Astrocyte of the hippocampus (primary cell): Measurements from ENCODE around the gene JOSD1.

ENCODE experiments used
- DNase-seq: peaks from one replicate; pipeline ENCODE4 v3.0.0; 2011; ENCODE audit warnings: low read depth, low spot score

JOSD1 gene

DNA sequence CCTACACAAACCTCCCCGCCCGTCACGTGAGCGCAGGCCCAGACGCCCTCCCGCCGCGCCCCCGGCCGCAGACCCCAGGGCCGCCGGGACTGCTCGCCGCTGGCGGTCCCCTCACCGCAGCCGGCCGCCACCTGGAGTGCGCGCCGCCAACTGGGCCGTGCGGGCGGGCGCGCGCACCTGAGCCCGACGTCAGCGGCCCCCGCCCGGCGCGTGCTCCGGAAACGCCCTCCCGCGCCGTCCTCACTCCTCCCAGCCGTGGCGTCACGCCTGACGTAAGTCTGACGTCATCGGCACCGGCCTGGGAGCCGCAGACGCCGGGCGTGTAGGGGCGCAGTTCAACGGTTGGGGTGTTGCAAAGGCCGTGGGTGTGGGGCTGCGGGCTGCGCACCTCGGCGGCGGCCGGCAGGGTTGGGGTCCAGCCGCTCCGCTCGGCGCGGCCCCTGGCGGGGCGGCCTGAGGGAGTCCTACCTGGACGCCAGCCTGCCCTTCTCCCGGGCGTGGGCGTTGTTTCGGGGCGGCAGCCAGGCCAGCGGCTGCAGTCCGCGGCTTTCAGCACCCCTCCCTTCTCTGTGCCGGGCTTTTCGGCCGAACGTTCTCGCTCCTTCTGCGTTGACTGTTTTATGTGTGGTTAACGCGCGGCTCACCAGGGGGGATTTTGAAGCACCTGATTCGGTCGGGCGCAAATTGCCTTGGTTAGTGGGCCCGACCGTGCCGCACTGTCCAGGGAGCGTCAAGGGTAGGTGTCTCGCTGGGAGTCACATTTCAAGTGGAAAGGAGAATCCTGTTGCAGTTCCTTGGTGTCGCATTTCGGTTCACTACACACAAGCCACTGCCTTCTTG lies at the start of gene JOSD1:
JOSD1 (minus strand) TSS at position 155 of the 840 bp plus-strand sequence. CDS start 956 bp downstream, outside the sequence.
- peak; percentile 99 for DNase-seq

- DNase-seq: no peak
These were observed 49.4 kb upstream of the JOSD1 start for GRCh38 chr22:38750104-38750503.

DNA sequence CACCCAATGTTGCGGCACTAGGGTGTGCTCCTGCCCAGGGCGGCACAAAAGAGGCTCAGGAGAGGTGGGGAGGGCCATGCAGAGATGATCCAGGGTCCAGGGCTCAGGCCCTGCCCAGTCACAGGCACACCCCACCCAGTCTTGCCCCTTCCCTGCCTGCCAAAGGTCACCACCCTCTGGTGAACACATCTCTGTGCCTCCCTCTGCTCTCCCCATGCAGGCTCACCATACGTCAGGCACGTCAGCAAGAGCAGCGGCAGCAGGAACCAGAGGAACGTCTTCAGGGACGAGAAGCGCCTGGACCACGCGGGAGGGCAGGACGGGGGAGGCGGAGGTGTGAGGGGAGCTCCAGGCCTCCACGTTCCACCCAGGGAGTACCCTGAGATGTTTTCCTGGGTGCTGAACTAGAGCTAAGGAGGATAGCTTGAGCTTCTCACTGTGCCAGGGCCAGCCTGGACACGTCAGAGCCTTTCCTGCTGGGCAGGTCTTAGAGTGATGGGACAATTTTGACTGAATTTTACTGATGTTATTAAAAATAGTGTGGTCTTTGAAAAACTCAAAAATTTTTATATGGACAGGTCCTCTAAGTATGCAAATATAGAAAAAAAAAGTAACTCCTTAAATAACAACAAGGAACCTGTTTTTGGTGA lies 47.9 kb upstream of the JOSD1 start:
- no peak for DNase-seq

DNA sequence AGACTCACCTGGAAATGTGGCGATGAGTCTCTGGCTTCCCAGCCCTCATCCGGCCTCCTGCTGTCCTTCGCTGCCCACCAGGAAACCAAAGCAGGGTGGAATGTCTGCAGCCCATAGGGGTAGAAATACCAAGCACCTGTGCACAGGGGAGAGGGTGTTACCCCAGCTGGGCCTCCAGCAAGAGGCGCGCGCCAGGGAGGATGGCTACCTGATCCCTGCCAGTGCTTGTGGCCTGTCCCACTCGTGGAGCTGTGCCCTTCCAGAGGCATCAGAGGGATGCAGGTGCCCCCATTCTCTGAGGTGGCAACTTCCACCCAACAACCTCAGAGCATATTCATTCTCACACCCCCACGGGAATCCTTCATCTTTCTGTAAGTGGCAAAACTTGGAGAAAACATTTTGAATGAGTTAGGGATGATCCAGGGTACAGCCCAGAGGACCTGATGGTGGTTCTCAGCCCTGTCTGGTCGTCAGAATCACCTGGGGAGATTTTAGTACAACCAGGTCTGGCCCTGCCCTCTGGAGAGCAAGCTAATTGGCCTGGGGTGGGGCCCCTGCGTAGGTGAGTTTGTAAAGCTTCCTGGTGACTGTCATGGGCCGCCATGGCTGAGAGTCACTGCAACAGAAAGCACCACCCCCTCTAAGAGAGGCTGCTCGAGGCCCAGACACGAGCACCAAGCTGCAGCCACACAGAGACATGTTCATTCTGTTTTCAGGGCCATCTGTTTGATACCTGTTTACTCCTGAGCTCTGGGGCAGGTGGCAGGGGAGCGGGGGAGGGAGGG lies 45.1 kb upstream of the JOSD1 start:
- no peak for DNase-seq

- no peak for DNase-seq
These were observed 44.2 kb upstream of the JOSD1 start for GRCh38 chr22:38744981-38745380.

- no peak for DNase-seq
These were observed 41.6 kb upstream of the JOSD1 start for GRCh38 chr22:38742176-38742942.

DNA sequence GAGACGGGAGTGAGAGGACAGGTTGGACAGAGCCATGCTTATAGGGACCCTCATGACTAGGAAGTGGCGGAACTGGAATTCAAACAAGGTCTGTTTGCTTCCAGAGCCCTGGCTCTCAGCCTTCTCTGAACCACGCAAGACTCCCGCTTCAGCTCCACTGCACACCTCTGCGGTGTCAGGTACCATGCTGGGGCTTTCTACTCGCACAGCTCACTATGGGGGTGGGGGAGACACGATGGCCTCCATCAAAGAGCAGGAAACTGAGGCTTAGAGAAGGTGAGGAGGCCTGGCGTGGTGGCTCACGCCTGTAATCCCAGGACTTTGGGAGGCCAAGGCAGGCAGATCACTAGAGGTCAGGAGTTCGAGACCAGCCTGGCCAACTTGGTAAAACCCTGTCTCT lies 40.8 kb upstream of the JOSD1 start:
- DNase-seq: no peak

GRCh38 chr22:38741166-38741565 lies 40.4 kb upstream of the JOSD1 start:
- no peak for DNase-seq

DNA sequence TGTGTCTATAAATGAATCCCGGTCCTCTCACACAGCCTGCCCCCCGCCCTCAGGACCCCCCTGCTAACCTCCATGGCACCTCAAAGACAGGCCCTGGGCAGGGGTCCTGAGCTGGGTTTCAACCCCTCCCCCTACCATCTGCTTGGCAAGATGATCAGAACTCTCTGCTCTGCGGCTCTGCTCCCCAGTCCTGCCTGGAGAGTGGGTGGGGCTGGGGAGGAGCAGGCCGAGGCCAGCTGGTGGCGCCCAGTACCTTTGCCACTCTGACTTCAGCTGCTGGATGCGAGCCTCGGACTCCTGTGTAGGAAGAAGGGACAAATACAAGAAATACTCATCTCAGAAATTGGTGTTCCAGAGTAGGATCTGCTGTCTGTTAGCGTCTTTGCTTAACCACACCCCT lies 40.0 kb upstream of the JOSD1 start:
- no peak for DNase-seq

DNA sequence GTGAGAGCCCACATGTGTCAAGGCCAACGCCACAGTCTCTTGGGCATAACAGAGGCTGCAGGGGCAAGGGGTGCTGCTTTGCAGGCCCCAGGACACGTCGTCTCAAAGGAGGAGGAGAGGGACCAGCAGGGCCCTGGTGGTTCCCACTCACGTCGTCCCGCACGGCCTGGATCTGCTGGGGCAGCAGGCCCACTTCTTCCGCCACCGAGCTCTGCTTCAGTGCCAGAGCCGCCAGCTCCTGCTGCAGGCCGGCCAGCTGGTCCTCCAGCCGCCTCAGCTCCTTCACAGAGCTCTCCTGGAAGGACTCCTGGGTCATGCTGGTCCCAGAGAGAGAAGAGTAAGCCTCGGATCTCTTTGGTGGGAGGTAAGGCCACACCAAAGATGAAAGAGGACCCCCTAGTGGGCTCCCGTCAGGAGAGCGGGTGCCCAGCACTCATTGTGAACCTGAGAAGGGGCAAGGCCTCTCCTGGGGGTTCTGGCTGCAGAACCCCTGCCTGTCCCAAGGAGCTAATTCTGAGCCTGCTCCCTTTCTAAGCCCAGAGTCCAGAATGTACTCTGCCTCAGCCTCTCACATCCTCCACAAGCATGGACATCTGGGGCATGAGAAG lies 39.5 kb upstream of the JOSD1 start:
- DNase-seq: no peak

GRCh38 chr22:38739300-38740055 lies 38.7 kb upstream of the JOSD1 start:
- no peak for DNase-seq

DNA sequence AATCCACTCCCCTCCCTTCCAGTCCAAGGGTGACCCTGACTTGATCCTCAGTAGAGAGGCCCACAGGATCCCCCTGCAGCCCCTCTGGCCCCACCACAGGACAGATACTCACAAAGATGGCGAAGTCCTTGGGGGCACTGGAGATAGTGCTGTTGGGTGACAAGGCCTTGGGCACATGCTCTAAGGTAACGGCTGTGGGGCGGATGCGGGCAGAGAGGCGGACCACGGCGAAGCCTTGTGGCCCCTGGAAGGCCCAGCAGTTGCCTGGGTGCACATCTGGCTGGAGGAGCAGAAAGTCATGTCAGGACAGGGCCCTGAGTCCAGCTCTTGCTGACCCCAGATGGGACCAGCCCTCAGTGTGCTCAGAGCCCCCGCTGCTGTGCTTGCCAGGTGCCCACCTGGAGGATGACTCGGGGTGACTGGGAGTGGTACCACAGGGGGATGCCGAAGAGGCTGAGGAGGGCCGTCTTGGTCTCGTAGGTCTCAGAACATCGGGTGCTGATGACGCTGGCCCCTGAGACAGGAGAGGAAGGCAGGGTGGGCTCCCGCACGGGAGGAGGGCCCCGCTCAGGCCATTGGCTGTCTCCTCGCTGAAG lies 37.8 kb upstream of the JOSD1 start:
- DNase-seq: no peak

- no peak for DNase-seq
These were observed 36.7 kb upstream of the JOSD1 start for GRCh38 chr22:38737302-38738060.

DNA sequence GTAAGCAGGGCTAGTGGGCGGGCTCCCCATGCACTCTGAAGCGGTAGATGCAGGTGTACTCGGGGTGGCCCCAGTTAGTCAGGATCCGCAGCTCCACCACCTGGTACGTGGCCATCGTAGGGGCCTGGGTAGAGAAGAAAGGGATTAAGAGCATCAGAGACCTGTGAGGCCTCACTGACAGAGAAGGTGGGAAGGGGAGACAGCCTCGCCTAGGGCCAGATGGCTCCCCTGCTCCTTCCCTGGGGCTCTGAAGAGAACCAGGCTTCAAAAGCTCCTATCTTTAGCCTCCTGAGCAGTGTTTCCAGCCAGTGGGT lies 35.5 kb upstream of the JOSD1 start:
- DNase-seq: no peak

DNA sequence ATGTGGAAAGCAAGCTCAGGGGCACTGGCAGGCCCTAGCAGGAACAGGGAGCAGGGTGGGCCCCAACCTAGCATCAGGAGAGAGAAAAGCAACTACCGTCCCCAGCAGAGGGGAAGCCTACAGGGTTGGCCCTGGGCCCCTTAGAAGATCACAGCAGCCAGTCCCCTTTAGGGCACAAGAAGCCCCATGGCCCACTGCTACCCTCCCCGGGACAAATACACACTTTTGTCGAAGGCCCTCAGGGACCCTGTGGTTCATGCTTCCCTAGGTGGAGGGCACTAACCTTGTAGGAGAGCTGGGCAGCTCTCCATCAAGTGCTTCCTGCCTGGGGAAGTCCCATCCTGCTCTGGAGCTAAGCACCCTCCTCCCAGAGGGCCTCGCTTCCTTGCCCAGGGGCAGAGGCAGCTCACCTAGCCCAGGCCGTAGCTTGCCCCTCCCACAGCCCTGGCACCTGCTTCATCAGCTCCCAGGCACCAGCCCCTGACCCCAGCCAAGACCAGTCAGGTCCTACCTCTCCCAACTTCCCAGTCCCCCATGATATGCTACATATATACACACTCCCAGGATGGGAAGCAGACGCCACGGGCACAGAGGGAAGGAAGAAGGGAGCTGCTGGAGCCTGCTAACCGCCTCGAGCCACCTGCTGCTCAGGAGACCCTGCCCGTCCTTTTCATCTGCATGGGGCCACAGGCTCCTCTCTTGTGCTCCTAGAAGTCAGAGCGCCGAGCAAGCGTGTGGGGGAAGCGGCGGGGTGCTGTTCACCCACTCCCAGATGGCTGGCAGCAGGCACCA lies 34.9 kb upstream of the JOSD1 start:
- no peak for DNase-seq

- DNase-seq: no peak
These were observed 34.4 kb upstream of the JOSD1 start for GRCh38 chr22:38735126-38735464.

DNA sequence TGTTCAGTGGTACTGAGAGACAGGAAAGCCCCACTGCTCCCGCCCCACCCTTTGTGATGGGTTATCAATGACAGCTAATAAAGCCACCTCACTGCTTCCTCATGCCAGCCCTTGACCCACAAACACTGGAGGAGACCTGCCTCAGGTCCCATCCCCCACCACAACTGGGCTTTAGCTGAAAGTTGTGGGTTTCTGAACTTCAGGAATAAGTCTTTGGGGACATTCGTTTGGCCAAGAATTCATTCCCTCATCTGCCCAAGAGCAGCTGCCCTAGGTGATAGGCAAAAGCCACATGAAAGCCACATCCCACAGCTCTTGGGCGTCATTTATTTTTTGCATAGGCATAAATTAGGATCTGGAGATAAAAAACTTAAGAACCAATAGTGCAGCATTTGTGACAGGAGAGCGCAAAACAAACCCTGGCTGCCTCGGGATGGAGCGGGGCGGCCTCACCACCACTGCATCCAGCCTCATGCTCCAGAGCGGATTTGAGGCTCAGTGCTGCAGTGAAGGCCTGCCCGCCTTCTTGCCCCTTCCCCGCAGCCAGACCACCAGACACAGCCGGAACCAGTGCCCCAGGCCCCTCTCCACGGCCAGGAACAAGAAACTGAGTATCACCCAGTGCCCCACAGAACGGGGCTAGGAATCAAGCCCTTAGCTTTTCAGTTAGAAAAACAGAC lies 33.8 kb upstream of the JOSD1 start:
- DNase-seq: no peak

- DNase-seq: peak; percentile 53
These were observed 33.1 kb upstream of the JOSD1 start for GRCh38 chr22:38733724-38734381.
